Renal pelvis (tissue), 12 donors: ENCODE measurements around the gene OR4F16. TPM values are rescaled to one million over a fixed set of nuclear protein-coding genes. Genes with fewer than 3 reads are reported as not detected.
"Not testable (repeated sequence)": the region's sequence is repeated elsewhere in the genome, so short reads cannot be mapped to it uniquely, and the experiment has no call there.

Experiments used
- DNase-seq: peaks from one replicate; pipeline ENCODE4 v3.0.0-alpha.2; 2013
- long read RNA-seq, 16 experiments: transcript quantifications; one replicate each; lab custom pipeline, GENCODE V29; 2026
- polyA plus RNA-seq, 3 donors: library from polyadenylated mRNA; unstranded; fragments of 120-200 nt; gene quantifications; one replicate each; pipeline ENCODE4 v1.2.1, GENCODE V29; 2013; ENCODE audit not compliant: insufficient read length in 3 of 3

The OR4F16 gene
- not detected for polyA plus RNA-seq
- long read RNA-seq, donor 1 = 0 reads
- long read RNA-seq, donor 2 = 0 reads
- long read RNA-seq, donor 3 = 0 reads
- long read RNA-seq, donor 4 = 0 reads
- long read RNA-seq, donor 5 = 0 reads
- long read RNA-seq, donor 6 = 0 reads
- long read RNA-seq, donor 7 = 0 reads
- long read RNA-seq, donor 8 = 0 reads
- long read RNA-seq, donor 9 = 0 reads
- long read RNA-seq, donor 10 = 0 reads
- long read RNA-seq, donor 11 = 0 reads
- long read RNA-seq, donor 12 = 0 reads
- long read RNA-seq, donor 13 = 0 reads
- long read RNA-seq, donor 14 = 0 reads
- long read RNA-seq, donor 15 = 0 reads
- long read RNA-seq, donor 16 = 0 reads

- not testable (repeated sequence) for DNase-seq
Measured at GRCh38 chr1:686554-686953, at the start of gene OR4F16. Gene OR4F16 (minus strand): TSS chr1:686654. CDS start chr1:686654, 0 bp downstream.

- not testable (repeated sequence) for DNase-seq
Measured at GRCh38 chr1:733649-734048, 47.2 kb upstream of the OR4F16 start.

- not testable (repeated sequence) for DNase-seq
Measured at GRCh38 chr1:727040-727439, 40.6 kb upstream of the OR4F16 start.

Other genes with a start within 250 kb of the OR4F16 start
- gene OR4F29, start 235.0 kb downstream of the OR4F16 start, polyA plus RNA-seq = not detected
- 10 to 100 TPM; 67.8 to 90.6 (median 89.8) TPM for gene SAMD11, start 237.3 kb upstream of the OR4F16 start, polyA plus RNA-seq